Skeletal muscle satellite cell (primary cell): ENCODE data around the gene HIGD1C.
"Not testable (repeated sequence)": the region's sequence is repeated elsewhere in the genome, so short reads cannot be mapped to it uniquely, and the experiment has no call there.

Experiments
- H3K27me3 ChIP-seq: 2 replicates; pipeline ENCODE4 v1.7.0; 2013; ENCODE audit warnings: low read length; ENCODE audit not compliant: control insufficient read depth, insufficient read depth
- H3K36me3 ChIP-seq: 2 replicates; pipeline ENCODE4 v1.7.0; 2013; ENCODE audit warnings: mild to moderate bottlenecking, control low read depth, low read length; ENCODE audit not compliant: insufficient read depth
- H3K4me1 ChIP-seq: 2 replicates; pipeline ENCODE4 v1.7.0; 2013; ENCODE audit warnings: low read length; ENCODE audit not compliant: control insufficient read depth, insufficient read depth
- H3K4me2 ChIP-seq: 2 replicates; pipeline ENCODE4 v1.7.0; 2013; ENCODE audit warnings: mild to moderate bottlenecking, low read length
- H3K4me3 ChIP-seq: 2 replicates; pipeline ENCODE4 v1.7.0; 2013; ENCODE audit warnings: low read length
- H3K9ac ChIP-seq: 2 replicates; pipeline ENCODE4 v1.7.0; 2013; ENCODE audit warnings: mild to moderate bottlenecking, low read depth, low read length, moderate library complexity
- H3K9me3 ChIP-seq: replicated peaks from 2 replicates; pipeline ENCODE4 v1.7.0; 2013; ENCODE audit warnings: mild to moderate bottlenecking, control low read depth, low read length

The HIGD1C gene

GRCh38 chr12:50925342-50925651, 27.0 kb upstream of the HIGD1C start:
- peaks cover 30% of the 10 kb centered on the region for H3K4me1 ChIP-seq
- H3K9me3 ChIP-seq = no peaks in the 10 kb centered on the region
- H3K4me3 ChIP-seq = peak overlapping the region; percentile 66
- H3K4me2 ChIP-seq = peak overlapping the region; percentile 78
- peak overlapping the region; percentile 75 for H3K9ac ChIP-seq
- no peaks in the 10 kb centered on the region for H3K27me3 ChIP-seq
- no peaks in the 10 kb centered on the region for H3K36me3 ChIP-seq

- Histone ChIP-seq H3K36me3 (no peaks in the 10 kb centered on the region), H3K27me3 (no peaks in the 10 kb centered on the region), H3K9me3 (no peaks in the 10 kb centered on the region), H3K4me3 (peak overlapping the region; percentile 66), H3K4me1 (peaks cover 30% of the 10 kb centered on the region), H3K9ac (peak overlapping the region; percentile 27), H3K4me2 (peak overlapping the region; percentile 78)
Measured at GRCh38 chr12:50925920-50926319, 26.4 kb upstream of the HIGD1C start.

GRCh38 chr12:50926415-50926814, 25.9 kb upstream of the HIGD1C start:
- peak overlapping the region; percentile 27 for H3K9ac ChIP-seq
- peak overlapping the region; percentile 78 for H3K4me2 ChIP-seq
- no peaks in the 10 kb centered on the region for H3K36me3 ChIP-seq
- peaks cover 30% of the 10 kb centered on the region for H3K4me1 ChIP-seq
- peak overlapping the region; percentile 66 for H3K4me3 ChIP-seq
- no peaks in the 10 kb centered on the region for H3K9me3 ChIP-seq
- no peaks in the 10 kb centered on the region for H3K27me3 ChIP-seq

- H3K36me3 ChIP-seq, H3K9ac ChIP-seq, H3K9me3 ChIP-seq, H3K27me3 ChIP-seq: not testable (repeated sequence)
- peaks cover 30% of the 10 kb centered on the region for H3K4me1 ChIP-seq
- H3K4me2 ChIP-seq = peak overlapping the region; percentile 78
- H3K4me3 ChIP-seq = peak overlapping the region; percentile 66
Measured at GRCh38 chr12:50926932-50927331, 25.4 kb upstream of the HIGD1C start.

- peak overlapping the region; percentile 78 for H3K4me2 ChIP-seq
- H3K36me3 ChIP-seq = no peaks in the 10 kb centered on the region
- peaks cover 28% of the 10 kb centered on the region for H3K4me1 ChIP-seq
- H3K27me3 ChIP-seq = no peaks in the 10 kb centered on the region
- H3K9me3 ChIP-seq = no peaks in the 10 kb centered on the region
- no peak overlapping the region for H3K9ac ChIP-seq
- peak overlapping the region; percentile 66 for H3K4me3 ChIP-seq
Measured at GRCh38 chr12:50927356-50927755, 25.0 kb upstream of the HIGD1C start.

GRCh38 chr12:50927766-50928224, 24.5 kb upstream of the HIGD1C start:
- H3K9ac ChIP-seq = no peak overlapping the region
- peak overlapping the region; percentile 66 for H3K4me3 ChIP-seq
- no peaks in the 10 kb centered on the region for H3K9me3 ChIP-seq
- no peaks in the 10 kb centered on the region for H3K27me3 ChIP-seq
- no peaks in the 10 kb centered on the region for H3K36me3 ChIP-seq
- peaks cover 23% of the 10 kb centered on the region for H3K4me1 ChIP-seq
- peak overlapping the region; percentile 78 for H3K4me2 ChIP-seq

- H3K27me3 ChIP-seq = no peaks in the 10 kb centered on the region
- H3K4me1 ChIP-seq = peaks cover 17% of the 10 kb centered on the region
- no peak overlapping the region for H3K4me3 ChIP-seq
- no peaks in the 10 kb centered on the region for H3K9me3 ChIP-seq
- peak overlapping the region; percentile 78 for H3K4me2 ChIP-seq
- no peak overlapping the region for H3K9ac ChIP-seq
- H3K36me3 ChIP-seq = no peaks in the 10 kb centered on the region
Measured at GRCh38 chr12:50928392-50928791, 24.0 kb upstream of the HIGD1C start.

- no peaks in the 10 kb centered on the region for H3K9me3 ChIP-seq
- peaks cover 14% of the 10 kb centered on the region for H3K4me1 ChIP-seq
- H3K27me3 ChIP-seq = no peaks in the 10 kb centered on the region
- H3K4me3 ChIP-seq = no peak overlapping the region
- H3K4me2 ChIP-seq = no peak overlapping the region
- H3K36me3 ChIP-seq = no peaks in the 10 kb centered on the region
- no peak overlapping the region for H3K9ac ChIP-seq
Measured at GRCh38 chr12:50929831-50930230, 22.5 kb upstream of the HIGD1C start.

- H3K4me1 ChIP-seq = peaks cover 20% of the 10 kb centered on the region
- not testable (repeated sequence) for H3K4me3 ChIP-seq, H3K27me3 ChIP-seq
Measured at GRCh38 chr12:50930477-50930876, 21.9 kb upstream of the HIGD1C start.

GRCh38 chr12:50932787-50933280, 19.5 kb upstream of the HIGD1C start:
- Histone ChIP-seq H3K4me3 (no peak overlapping the region), H3K27me3 (no peaks in the 10 kb centered on the region), H3K4me2 (no peak overlapping the region), H3K36me3 (no peaks in the 10 kb centered on the region), H3K9me3 (no peaks in the 10 kb centered on the region), H3K9ac (no peak overlapping the region), H3K4me1 (peaks cover 12% of the 10 kb centered on the region)

More at GRCh38 chr12:50930477-50930876, 21.9 kb upstream of the HIGD1C start:
- H3K4me2 ChIP-seq, H3K36me3 ChIP-seq, H3K9ac ChIP-seq, H3K9me3 ChIP-seq: not testable (repeated sequence)

GRCh38 chr12:50933459-50934124, 18.8 kb upstream of the HIGD1C start:
- Histone ChIP-seq H3K4me1 (peaks cover 12% of the 10 kb centered on the region), H3K27me3 (no peaks in the 10 kb centered on the region), H3K9ac (no peak overlapping the region)

GRCh38 chr12:50934371-50934851, 17.9 kb upstream of the HIGD1C start:
- Histone ChIP-seq H3K4me1 (peaks cover 12% of the 10 kb centered on the region), H3K27me3 (no peaks in the 10 kb centered on the region), H3K9me3 (no peaks in the 10 kb centered on the region), H3K36me3 (no peaks in the 10 kb centered on the region), H3K4me3 (no peak overlapping the region), H3K4me2 (peak overlapping the region; percentile 55), H3K9ac (no peak overlapping the region)

More at GRCh38 chr12:50933459-50934124, 18.8 kb upstream of the HIGD1C start:
- H3K4me3 ChIP-seq = no peak overlapping the region
- H3K9me3 ChIP-seq = no peaks in the 10 kb centered on the region
- H3K36me3 ChIP-seq = no peaks in the 10 kb centered on the region
- H3K4me2 ChIP-seq = no peak overlapping the region
